Superior temporal gyrus (tissue), 1 donor: ENCODE results near the gene SECTM1.
A peak's percentile ranks its signal among the peaks of the same experiment; 100 is the strongest.
"Not testable (repeated sequence)": the region's sequence is repeated elsewhere in the genome, so short reads cannot be mapped to it uniquely, and the experiment has no call there.

Experiments
- DNase-seq: peaks from one replicate; pipeline ENCODE4 v3.0.0-alpha.2; 2016; ENCODE audit errors: extremely low spot score

The SECTM1 gene

GRCh38 chr17:82369211-82369610 is 35.6 kb upstream of the SECTM1 start:
- no peak for DNase-seq

DNA sequence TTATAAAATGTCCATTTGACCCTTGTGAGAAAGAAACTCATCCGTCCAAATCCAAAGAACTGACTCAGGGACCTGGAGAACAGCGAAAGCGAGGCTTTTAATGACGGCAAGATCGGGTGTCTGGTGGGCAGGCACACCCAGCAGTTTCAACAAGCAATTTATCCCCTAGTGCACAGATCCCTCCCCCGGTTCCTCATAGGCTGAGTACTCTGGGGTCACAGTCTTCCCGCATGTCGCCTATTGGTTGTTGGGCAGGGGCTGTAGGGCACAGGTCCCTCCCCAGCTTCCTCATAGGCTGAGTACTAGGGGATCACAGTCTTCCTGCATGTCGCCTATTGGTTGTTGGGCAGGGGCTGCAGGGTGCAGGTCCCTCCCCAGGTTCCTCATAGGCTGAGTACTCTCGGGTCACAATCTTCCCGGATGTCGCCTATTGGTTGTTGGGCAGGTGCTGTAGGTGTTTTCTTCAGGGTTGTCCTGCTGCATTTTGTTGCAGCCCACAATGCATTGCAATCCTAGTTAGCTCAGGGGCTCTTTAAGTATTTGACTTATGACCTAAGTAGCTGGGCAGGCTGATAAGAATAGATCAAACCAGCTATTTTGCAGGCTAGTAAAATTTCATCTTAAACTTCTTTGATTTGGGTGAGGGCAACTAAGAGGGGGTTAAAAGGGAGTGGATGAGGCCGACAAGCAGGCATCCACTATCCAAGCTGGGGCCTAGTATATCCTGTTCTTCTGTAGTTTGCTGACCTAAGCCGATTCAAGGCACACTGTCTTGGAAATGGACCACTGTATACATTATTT is 34.4 kb upstream of the SECTM1 start:
- no peak for DNase-seq

- DNase-seq, result no peak
Measured at GRCh38 chr17:82366749-82367148, 33.2 kb upstream of the SECTM1 start.

- no peak for DNase-seq
Measured at GRCh38 chr17:82365606-82366295, 32.2 kb upstream of the SECTM1 start.

- DNase-seq, result no peak
Measured at GRCh38 chr17:82361885-82362633, 28.5 kb upstream of the SECTM1 start.

GRCh38 chr17:82359451-82360074 is 26.0 kb upstream of the SECTM1 start:
- not testable (repeated sequence) for DNase-seq

GRCh38 chr17:82358465-82359350 is 25.1 kb upstream of the SECTM1 start, which contains the start of gene TEX19:
TEX19 (plus strand) TSS chr17:82359247; CDS start chr17:82362151, 2,904 bp downstream.
- no peak for DNase-seq

GRCh38 chr17:82357394-82357793 is 23.8 kb upstream of the SECTM1 start:
- no peak for DNase-seq

DNA sequence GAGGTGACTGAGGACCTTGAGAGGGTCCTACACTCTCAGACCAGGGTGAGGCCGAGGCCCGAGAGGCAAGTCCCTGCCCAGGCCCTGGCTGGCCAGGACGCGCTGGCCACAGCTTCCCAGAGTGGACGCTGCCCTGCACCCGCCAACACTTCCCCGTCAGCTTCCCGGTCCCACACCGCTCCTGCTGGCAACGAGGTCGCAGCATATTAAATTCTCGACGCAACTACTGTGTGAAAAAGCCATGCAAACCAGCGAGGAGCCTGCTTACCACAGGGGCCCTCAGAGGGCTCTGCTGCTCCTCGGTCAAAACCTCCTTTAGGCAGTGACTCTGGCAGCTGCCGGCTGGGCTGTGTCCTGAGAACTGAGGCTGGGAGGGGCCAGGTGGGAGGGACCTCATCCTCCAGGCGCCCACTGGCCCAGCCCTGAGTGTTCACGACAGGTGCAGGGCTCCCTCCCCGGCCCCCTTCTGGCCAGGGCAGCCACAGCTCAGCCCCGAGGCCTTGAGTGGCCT is 23.3 kb upstream of the SECTM1 start:
- no peak for DNase-seq

DNA sequence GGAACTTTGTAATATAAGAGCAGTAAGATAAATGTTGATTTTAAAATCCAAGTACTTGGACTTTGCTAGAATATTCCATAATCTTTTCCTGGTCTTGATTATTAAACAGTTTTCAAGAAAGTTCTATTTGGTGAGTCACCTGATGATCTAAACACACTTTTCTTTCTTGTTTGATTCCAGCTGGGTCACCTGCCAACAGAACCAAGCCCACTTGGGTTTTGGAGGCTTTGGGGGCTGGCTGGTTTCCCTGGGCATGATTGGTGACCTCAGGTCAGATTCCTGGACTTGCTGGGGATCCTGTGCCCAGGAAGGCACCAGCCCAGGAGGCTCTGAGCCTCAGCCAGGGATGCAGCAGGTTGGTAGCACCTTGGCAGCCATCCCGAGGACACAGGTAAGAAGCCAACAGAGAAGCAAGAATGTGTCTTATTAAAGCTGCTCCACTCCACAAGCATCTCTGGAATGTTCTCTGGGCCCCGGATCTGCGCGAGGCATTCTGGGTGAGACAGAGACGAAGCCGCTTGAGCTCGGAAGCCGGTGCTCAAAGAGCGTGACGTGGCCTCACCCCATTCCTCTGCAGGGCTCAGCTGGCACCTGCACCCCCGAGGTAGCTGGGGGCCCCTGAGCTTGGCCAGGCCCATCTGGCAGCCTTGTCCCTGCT is 22.3 kb upstream of the SECTM1 start:
- no peak for DNase-seq

DNA sequence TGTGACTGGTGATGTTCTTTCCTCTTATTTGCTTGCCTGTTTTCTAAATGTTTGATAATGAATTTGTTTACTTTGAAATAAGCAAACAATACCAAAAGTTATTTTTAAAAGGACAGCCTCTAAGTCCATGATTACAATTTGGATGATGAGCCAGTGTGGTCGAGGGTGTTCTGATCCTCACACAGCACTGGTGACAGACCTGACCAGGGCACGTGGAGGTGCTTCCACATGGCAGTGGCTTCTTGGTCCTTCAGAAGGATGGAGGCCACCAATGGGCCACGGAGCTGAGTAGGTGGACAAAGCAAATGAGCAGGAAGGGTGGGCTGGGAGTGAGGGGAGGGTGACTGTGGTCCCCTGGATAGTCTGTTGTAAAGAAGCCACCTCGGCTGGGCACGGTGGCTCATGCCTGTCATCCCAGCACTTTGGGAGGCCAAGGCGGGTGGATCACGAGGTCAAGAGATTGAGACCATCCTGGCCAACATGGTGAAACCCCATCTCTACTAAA is 21.3 kb upstream of the SECTM1 start:
- DNase-seq, result no peak

GRCh38 chr17:82353484-82353883 is 19.9 kb upstream of the SECTM1 start:
- DNase-seq, result no peak

GRCh38 chr17:82351713-82352488 is 18.3 kb upstream of the SECTM1 start:
- DNase-seq, result peak; percentile 92

GRCh38 chr17:82351254-82351712 is 17.7 kb upstream of the SECTM1 start:
- DNase-seq, result no peak

DNA sequence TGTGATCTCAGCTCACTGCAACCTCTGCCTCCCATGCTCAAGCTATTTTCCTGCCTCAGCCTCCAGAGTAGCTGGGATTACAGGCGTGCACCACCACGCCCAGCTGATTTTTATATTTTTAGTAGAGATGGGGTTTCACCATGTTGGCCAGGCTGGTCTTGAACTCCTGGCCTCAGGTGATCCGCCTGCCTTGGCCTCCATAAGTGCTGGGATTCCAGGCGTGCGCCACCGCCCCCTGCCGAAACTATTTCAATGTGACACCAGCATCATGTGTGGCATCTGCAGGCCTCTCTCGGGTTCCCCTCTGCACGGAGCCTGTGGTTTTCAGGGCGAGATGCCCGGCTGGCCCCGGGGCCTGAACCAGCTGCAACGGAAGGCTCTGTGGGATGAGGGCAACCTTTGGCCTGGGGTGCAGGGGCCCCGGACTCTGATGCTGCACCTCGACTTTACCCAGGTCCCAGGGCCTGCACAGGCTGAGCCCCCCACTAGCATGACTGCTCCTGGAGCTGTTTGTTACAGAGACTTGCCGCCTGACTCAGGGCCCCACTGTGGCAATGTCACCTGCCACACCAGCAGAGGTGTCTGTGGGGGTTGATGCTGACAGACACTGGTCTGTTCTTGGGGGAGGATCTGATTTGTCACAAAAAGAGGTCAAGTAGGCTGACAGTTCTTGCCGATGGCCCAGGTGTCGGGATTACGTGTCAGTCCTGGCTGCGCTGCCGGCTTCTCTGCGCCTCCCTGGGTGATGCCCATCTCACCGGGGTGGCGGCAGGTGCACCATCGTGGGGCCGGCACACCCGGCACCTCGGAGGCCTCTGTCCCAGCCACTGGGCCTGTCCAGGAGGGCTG is 16.8 kb upstream of the SECTM1 start:
- no peak for DNase-seq

GRCh38 chr17:82349287-82349701 is 15.7 kb upstream of the SECTM1 start:
- DNase-seq, result no peak

- DNase-seq, result no peak
Measured at GRCh38 chr17:82348866-82349265, 15.3 kb upstream of the SECTM1 start.

DNA sequence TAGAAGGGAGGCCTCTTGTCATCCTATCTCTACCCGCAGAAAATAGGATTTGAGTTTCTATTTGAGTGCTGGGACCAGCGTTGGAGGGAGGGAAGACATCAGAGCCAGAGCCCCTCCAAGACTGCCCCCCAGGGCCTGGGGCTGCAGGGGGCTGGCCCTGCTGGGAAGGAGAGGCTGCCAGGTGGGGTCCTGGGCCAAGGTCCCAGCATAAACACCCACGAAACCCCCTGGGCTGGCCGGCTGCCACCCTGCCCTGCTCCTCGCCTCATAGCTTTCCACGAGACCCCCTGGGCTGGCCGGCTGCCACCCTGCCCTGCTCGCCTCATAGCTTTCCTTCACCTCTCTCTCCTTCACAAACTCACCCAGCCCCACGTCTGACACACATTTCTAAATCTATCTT is 14.9 kb upstream of the SECTM1 start:
- no peak for DNase-seq
